NAMALWA (cell line): Measurements from ENCODE around the gene PCSK2.
A peak's percentile ranks its signal among the peaks of the same experiment; 100 is the strongest.

ENCODE experiments used
- DNase-seq: peaks from one replicate; pipeline ENCODE4 v3.0.0-alpha.2; 2015; ENCODE audit warnings: low spot score

PCSK2 gene

DNA sequence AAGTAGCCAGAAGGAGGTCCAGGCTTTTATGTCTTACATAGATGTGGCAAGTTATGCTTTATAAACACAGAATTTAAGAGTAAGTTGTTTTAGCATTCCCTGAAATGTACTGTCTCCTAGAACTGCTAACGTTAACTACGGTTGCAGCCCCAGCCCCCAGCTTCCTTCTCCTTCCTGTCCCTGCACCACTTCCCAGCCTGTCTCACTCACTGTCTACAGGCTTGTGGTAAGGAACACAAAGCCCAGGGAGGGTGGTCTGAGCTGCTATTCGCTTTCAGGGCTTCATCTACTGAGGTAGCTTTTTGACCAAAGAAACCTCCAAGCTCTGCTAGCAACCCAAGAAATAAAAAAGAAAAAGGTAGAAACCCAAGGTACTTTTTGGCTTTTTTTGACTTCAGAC lies 35.9 kb downstream of the PCSK2 start:
- no peak for DNase-seq

DNA sequence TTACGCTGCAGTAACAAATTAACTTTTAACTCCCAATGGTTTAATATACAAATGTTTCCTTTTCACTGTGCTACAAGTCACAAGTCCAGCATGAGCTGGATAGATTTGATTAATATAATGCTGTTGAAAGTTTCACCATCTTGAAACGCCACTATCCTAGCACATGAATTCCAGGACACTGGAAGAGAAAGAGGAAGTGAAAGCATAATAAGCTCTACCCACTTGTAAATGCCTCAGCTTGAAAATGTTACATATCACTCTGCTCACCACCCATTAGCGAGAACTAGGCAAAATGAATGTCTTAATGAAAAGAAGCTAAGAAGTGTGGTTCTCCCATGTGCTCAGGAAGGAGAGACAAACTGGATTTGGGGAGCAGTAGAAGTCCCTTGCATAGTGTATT lies 46.9 kb downstream of the PCSK2 start:
- no peak for DNase-seq

DNA sequence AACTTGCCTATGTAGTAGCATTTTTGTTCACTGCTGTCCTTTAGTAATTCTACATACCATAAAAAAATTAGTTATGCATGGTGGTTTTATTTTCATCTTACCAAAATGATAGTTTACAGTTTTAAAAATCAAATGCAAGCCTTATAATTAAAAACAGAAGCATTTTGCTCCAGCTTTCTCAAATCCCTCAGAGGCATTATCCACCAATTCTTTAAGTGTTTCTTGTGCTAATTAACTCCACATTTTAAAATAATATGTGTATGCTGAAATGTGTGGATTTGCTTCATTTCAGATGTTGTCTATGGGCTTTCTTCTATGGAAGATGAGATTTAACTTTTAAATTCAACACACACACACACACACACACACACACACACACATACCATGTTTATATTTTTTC lies 49.3 kb downstream of the PCSK2 start:
- no peak for DNase-seq

DNA sequence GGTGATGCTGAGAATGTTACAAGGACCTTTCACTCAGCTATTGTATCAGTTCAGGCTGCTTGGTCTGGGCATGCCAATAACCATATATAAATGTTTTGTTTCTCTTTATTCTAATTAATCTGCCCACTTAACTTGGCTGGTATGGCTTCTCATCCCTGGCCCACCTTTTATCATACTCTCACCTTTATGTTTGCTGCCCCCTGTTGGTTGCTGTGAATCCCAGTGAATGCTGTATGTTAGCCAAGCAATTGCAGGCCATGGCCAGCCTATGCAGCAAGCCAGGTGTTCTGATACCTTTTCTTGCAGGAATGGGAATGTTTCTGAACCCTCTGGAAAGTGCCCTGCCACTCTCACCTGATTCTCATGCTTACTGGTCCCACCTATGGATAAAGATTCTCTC lies 54.6 kb downstream of the PCSK2 start:
- DNase-seq: peak; percentile 52

DNA sequence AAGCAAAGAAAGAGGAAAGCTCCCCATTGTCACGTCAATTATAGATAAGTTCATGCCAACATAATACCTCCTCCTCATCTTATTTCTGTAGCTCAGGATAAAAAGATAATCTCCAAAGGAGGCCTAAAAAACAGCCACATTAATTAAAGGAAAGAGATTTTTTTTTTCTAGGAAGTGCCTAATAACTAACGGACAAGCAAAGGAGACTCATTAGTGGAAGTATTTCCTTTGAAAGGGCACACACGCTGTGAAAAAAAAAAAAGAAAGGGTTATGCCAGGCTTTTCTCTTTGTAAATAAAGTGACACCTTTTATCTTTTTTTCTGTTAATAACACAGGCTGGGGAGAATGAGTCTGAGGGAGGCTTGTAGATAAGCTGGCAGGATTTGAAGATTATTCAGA lies 55.7 kb downstream of the PCSK2 start:
- DNase-seq: no peak

DNA sequence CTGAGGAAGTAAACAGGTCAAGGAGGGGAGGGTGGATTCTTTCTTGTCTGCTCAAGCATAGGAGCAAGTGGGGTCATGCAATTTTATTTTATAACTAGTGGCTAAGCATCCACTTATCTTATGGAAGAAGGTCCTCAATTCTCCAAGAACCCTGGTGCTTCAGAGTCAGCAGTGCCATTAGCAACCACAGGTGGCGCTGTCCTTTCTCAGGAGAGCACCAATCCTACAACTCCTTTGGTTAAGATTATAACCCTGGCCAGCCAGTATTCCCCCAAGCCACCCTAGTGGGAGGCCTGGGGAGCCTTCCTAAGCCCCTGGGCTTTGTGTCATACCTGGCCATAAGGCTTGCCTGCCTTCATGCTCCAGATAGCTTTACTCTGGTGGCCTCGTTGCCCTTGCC lies 60.7 kb downstream of the PCSK2 start:
- DNase-seq: peak; percentile 18

DNA sequence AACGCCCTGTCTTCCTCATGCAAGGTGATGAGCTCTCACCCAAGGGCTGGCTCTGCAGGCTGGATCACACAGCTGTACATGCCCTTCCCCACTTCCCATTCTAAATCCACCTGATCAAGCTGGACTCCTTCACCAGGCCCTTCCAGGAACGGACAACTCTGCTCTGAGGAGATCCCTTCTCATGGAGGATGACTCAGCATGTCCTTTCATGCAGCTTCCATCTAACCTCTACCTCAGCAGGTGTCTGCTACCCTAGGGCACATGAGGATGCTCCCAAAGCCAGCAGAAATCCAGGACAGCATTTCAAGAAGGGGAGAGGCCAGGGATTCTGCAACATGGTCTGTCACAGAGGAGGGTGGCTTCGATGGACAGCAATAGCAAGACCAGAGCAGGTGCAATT lies 61.2 kb downstream of the PCSK2 start:
- DNase-seq: no peak

DNA sequence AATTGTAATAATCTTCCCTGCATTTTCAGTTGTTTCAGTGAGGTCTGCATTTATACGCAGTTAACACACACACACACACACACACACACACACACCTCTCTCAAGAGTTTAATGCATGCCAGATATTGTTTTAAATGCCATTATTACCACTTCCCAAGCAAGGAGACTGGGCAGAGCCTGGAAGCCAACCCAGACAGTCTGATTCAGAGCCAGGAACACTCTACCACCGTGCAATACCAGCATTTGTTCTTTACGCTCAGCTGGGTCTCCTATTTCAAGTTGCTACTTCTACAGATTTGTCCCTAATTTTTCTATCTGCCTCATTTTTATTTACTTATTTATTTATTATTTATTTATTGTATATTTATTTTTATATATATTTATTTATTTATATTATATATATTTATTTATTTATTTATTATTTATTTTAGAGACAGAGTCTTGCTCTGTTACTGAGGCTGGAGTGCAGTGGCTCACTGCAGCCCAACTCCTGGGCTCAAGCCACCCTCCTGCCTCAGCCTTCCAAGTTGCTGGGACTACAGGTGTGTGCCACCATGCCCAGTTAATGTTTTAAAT lies 68.4 kb downstream of the PCSK2 start:
- DNase-seq: no peak

DNA sequence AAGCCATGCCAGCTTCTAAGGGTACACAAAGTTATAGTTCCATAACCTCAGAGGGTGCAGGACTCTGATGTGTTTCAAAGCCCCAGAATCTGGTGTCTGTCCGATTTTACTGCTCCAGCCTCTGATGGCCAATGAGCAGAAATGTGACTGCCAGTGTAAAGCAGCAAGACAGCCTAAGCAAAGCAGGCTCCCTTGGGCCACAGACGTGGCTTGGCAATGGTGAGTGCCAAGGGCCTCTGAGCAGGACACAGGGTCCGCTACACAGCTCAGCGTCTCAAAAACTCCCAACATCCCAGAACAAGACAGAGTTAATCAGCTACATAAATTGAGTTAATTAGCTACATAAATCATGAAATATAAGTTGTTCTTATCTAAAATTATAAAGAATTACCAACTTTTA lies 69.2 kb downstream of the PCSK2 start:
- DNase-seq: no peak

DNA sequence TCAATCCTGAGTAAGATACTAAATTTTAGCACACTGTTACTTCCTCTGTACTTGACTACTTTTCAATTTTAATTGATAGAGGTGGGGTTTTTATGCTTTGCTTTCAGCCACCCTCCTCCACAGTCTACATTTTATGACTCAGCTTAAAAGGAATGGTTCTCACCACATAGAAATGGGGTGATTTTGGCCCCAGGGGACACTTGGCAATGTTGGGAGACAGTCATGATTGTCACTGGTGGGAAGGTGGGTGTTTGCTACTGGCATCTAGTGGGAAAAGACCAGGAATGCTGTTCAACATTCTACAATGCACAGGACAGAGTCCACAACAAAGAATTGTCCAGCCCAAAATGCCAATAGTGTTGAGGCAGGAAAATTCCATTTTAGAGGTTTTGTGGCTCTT lies 71.3 kb downstream of the PCSK2 start:
- no peak for DNase-seq

DNA sequence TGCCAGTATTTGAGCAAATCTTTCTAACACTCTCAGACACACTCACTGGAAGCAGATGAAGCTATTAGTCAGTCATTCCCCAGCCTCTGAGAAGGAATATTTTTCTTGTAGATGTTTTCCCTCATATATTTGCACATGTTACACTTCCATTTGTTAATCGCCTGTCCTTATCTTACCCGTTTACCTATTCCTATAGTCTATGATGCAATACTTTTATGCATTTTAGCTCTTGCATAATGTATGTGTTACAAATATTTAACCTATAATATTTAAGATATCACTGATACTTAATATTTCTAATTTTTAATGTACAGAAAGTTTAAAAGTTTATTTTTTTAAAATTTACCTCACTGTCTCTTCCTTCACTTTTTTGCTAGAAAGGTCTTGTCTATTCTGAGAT lies 71.9 kb downstream of the PCSK2 start:
- DNase-seq: no peak

DNA sequence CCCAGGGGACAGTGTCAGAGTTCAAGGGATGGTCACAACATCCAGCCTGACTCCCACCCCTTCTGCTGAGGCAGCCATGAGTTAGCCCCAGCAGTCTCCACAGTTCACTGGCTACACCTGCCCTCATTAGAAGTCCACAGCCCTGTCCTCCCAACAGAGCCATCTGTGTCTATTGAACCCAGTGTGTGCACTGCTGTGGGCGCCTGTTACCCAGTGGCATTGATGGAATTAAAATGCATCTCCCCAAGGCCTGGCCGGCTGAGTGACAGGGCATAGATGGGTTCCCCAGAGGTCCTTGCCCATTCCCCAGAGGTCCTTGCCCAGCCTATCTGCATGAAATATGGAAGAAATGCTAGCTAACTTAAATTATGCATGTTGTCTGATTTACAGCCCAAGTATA lies 73.3 kb downstream of the PCSK2 start:
- DNase-seq: no peak

DNA sequence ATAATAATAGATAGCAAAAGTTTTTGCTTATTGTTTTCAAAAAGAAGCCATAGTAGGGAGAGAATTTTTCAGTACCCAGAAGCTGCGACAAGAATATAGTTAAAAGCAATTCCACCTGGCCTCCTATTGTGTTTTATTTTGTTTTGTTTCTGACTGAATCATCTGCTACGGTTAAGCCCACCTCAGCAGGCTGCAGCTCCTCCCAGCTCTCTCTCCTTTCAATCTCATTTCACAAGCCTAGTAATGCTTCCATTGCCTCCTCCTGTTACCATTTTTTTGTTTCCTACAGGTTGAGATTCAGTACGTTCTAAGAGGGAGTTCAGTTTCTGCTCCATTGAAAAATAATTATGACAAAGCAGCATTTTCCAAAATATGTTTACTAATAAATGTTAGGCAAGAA lies 77.9 kb downstream of the PCSK2 start:
- no peak for DNase-seq

DNA sequence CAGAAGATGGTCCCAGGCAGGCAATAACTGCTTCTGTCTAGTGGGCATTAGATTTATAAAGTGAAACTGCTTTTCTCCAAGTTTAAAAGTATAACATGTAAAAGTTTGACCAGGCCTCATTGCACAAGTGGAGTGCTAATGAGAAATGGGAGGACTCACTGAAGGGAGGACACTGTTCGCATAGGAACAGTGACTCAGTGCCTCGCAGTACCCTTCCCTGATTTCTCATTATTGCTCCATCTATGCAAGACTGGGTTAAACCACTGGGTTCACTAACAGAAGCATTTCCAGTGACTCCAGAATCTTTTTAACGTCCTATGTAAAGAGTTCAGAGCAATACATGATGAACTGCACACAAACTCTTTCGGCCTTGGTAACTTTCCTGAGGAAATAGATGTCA lies 79.6 kb downstream of the PCSK2 start:
- no peak for DNase-seq

DNA sequence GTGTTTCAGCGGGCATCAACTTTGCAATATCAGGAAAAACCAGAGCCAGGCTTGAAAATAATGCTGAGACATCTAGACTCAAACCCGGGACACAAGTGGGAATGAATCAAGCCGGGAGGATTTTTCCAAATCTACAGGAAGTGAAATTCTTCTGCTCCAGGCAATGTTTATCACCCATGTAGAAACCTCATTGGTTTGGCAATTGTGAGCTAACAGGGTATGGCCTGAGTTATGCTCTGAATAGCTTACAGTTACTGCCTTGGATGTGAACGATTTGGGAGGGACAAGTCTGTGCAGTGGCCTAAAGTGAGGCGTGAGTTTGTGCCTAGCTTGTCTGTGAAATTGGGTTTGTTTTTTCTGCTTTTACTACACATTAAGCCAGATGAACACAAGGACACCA lies 87.4 kb downstream of the PCSK2 start:
- no peak for DNase-seq

DNA sequence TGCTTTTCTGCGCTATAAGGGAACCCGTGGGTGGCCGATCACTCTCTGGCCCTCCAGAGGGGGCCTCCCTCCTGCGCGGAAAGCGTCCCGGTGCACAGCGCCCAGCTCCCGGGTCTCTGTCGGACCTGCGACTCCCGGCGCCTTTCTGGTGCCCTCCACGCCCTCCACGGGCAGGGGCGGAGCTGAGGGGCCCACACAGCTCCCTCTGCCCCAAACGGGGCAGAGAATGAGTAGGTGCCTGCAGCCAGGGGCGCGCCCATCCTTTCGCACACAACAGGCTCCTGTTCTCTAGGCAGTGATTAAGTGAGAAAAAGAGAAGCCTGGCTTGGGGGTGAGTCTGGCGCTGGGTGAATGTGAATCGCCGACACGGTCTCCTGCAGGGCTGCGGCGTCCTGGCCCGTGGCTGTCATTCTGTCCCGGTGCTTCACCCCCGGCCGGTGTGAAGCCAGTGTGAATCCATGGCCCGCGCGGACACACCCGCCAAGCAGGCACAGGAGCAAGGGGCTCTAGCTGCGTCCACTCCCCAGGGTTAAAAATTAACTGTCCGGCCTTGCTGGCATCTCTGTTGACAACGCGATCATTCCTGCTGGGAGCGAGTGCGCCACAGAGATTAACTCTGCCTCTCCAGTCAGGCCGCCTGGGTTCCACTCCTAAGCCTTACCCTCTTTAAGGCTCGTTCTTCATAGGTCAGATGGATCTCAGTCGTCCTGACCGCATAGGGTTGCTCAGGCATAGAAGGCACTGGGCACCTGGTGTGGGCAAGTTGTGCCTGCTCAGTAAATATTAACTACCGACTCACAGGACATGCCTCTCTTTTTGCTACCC lies 88.8 kb downstream of the PCSK2 start:
- no peak for DNase-seq

DNA sequence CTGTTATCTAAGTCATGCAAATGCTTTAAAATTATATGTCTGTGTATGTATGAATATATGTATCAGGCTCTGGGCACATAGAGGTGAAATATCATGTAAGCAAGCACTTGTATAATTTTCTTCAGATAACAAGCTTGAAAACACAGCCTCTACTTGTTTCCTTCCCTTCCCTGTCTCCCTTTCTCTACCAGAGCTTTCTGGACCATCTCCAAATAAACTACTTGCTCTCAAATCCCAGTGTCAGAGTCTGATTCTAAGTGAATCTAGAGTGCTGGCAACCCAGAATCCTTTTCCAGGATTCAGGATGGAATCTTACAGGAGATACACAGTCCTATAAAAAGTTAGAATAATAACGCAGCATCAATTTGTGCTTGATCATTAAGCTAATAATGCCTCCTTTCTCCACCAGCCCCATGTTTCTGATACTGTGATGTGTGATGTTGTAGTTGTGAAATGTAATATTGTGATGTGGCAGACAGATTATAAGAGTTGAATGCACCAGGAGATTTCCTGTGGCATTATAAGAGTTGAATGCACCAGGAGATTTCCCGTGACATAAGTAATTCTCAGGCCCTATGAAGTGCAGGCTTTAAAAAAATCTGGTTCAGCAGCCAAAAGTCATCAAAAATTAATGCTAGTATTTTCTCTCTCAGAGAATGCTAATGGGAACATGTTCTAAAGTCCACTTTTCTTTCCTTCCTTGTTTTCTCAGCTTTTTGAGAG lies 89.6 kb downstream of the PCSK2 start:
- no peak for DNase-seq

DNA sequence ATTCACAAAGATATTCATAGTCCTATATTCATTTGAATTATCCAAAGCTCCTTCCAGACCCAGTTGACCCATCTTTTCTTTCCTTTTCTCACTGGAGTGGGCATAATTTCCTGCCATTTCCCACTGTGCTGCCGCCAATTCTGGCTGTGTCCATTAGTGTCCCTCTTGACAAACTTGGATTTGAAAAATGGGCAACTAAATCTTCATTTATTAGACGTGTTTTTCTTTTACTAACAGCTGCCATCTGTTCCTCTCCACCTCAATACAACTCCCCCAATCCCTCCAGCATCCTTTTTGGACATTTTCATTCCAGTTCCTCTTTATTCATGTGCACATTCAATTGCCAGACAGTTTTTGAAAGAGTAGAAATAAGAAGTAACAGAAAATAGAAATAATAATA lies 90.5 kb downstream of the PCSK2 start:
- DNase-seq: no peak

DNA sequence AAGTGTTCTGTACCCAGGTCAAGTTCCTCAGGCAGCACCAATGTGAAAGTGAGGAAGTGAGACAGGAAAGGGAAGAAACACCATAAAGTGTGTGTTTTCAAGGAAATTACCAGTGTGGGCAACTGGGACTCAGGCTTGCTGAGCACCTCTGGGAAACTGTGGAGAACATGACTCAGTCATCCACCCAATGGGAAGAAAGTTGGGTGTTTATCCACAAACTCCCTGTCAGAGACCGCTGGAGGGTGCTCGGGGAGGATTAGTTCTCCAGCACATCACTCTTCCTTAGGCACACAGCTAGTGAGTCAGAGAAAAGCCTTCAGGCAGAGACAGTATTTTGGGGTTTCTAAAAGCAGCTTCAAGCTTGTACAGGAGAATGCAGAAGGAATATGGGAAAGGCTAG lies 93.6 kb downstream of the PCSK2 start:
- DNase-seq: no peak

DNA sequence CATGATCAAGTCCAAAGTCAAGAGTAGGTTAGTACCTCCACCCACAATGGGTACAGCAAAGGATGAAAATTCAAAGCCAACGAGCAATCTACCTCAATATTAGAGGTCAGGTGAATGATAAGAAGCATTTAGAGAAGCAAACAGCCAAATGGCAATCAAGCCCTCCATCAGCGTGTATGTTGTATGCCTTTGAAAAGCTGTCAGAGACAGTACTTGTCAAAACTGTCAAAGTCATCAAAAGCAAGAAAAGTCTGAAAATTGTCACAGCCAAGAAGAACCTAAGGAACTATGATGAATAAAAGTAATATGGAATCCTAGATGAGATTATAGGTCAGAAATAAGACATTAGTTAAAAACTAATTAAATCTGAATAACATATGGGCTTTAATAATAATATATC lies 99.3 kb downstream of the PCSK2 start:
- no peak for DNase-seq

DNA sequence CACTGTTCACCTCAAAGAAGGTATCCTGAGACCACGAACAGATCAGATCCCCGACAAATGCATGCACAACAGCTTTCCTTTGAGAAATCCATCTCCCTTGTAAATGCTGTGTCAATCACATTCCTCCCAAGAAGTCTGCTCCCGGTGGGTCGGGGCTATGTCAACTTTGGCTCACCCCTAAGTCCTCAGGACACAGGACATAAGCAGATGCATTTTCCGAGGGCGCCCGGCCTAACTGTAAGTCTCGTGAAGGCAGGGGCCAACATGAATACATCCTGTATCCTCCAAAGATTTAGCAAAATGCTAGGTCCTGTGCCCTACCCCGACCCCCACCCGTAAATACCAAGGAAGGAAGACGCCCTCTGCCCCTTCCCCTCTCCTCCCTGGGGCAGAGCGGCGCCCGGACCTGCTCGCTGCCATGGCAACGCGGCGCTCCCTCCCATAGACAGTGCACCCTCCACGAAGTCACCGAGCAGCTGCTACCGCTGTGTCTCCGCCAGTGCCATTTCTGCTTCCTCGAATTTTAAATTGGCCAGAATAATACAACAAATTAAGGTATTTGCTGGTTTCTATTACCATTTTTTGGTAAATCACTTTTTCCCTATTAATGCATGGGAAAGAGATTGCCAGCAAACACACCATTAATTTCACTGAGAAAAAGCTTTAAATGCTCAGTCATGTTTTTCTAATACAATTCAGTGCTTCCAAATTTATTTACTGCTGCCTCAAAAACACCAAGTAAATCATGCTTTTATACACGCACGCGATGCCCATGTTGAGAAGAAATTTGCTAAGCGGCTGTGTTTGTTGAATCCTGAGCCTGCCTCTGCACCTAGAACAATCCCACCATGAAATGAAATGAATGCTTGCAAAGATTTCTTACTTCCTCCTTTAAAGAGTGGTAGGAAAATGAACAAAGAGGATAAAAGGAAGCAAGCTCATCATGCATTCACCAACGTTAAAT lies 100.6 kb downstream of the PCSK2 start:
- no peak for DNase-seq

DNA sequence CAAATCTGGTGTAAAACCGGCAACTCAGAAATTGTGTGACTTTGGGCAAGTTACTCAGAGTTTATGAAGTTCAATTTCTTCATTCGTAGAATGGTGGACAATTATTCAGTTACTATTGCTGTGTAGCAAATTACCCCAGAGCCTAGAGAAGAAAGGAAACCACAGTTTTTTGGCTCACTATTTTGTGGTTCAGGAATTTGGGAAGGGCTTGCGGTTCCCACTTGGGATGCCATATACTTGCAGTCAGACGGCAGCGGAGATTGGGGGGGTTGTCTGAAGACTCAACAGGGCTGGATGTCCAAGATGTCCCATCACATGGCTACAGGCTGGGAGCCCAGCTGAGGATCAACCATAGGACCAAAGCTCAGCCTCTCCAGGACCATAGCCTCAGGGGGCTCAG lies 108.1 kb downstream of the PCSK2 start:
- no peak for DNase-seq
